Activated CD8-positive, alpha-beta memory T cell treated with anti-CD3 and anti-CD28 coated beads for 1 hour (primary cell): ENCODE measurements around the gene LIN7B.
A peak's percentile ranks its signal among the peaks of the same experiment; 100 is the strongest.

ENCODE experiments used
- DNase-seq, 2 donors: peaks; one replicate each; pipeline ENCODE4 v3.0.0-alpha.2; 2020; ENCODE audit warnings: low read depth in 1 of 2; ENCODE audit errors: extremely low read depth in 1 of 2

LIN7B gene

GRCh38 chr19:49094505-49095482, 19.4 kb upstream of the LIN7B start:
- no peak for DNase-seq

- peak in 1 of 2 donors; percentile 52 for DNase-seq
Observed at GRCh38 chr19:49097453-49098288, 16.5 kb upstream of the LIN7B start.

- no peak for DNase-seq
Observed at GRCh38 chr19:49098795-49099194, 15.4 kb upstream of the LIN7B start.

GRCh38 chr19:49101160-49101559, 13.0 kb upstream of the LIN7B start:
- no peak for DNase-seq

GRCh38 chr19:49102303-49102702, 11.9 kb upstream of the LIN7B start:
- no peak for DNase-seq

- DNase-seq, result no peak
Observed at GRCh38 chr19:49103331-49104085, 10.7 kb upstream of the LIN7B start.

GRCh38 chr19:49104229-49104864, 9.8 kb upstream of the LIN7B start:
- no peak for DNase-seq

GRCh38 chr19:49106648-49107135, 7.5 kb upstream of the LIN7B start:
- DNase-seq, result peak in 1 of 2 donors; percentile 49

GRCh38 chr19:49107625-49108459, 6.3 kb upstream of the LIN7B start:
- no peak for DNase-seq

GRCh38 chr19:49109051-49109450, 5.1 kb upstream of the LIN7B start:
- DNase-seq, result no peak

GRCh38 chr19:49109569-49110233, 4.5 kb upstream of the LIN7B start:
- DNase-seq, result no peak

- no peak for DNase-seq
Observed at GRCh38 chr19:49110567-49110966, 3.6 kb upstream of the LIN7B start.

- no peak for DNase-seq
Observed at GRCh38 chr19:49111218-49111998, 2.8 kb upstream of the LIN7B start.

- DNase-seq, result peak in 1 of 2 donors; percentile 28
Observed at GRCh38 chr19:49114630-49115363, 627 bp downstream of the LIN7B start.

- no peak for DNase-seq
Observed at GRCh38 chr19:49116544-49116943, 2.4 kb downstream of the LIN7B start.

GRCh38 chr19:49117677-49118564, 3.8 kb downstream of the LIN7B start:
- DNase-seq, result no peak
